WTC11 (cell line): Measurements from ENCODE around the gene FDXR. TPM values are rescaled to one million over a fixed set of nuclear protein-coding genes. Genes with fewer than 3 reads are reported as not detected.
A peak's percentile ranks its signal among the peaks of the same experiment; 100 is the strongest.
"Not testable (repeated sequence)": the region's sequence is repeated elsewhere in the genome, so short reads cannot be mapped to it uniquely, and the experiment has no call there.

Experiments used
- ATAC-seq: fragments of 200-7000 bp; cut with Tn5 transposase; 2 replicates; pipeline ENCODE4 v1.10.0; 2021; ENCODE audit warnings: mild to moderate bottlenecking, moderate library complexity
- CTCF ChIA-PET: fragments of 300-600 bp; sonication (Branson Sonifier 250); formaldehyde crosslinking; loops from one replicate; lab custom pipeline; 2021; ENCODE audit warnings: antibody characterized with exemption; lab: Charles Lee
- POLR2A ChIA-PET: fragments of 350-600 bp; sonication (Branson Sonifier 250); formaldehyde crosslinking; loops from one replicate; lab custom pipeline; 2021; ENCODE audit warnings: antibody characterized with exemption; lab: Charles Lee
- DNase-seq: peaks from one replicate; pipeline ENCODE4 v3.0.0; 2021; ENCODE audit warnings: low spot score
- H3K27ac Mint-ChIP-seq: 2 replicates; pipeline ENCODE4 v1.8.0; 2021; ENCODE audit warnings: mixed read lengths
- H3K27me3 Mint-ChIP-seq: 2 replicates; pipeline ENCODE4 v1.8.0; 2021; ENCODE audit warnings: low read depth, mild to moderate bottlenecking, moderate library complexity, mixed read lengths
- H3K36me3 Mint-ChIP-seq: 2 replicates; pipeline ENCODE4 v1.8.0; 2021; ENCODE audit warnings: mixed read lengths
- H3K4me1 Mint-ChIP-seq: 2 replicates; pipeline ENCODE4 v1.8.0; 2022; ENCODE audit warnings: mixed read lengths
- H3K4me3 Mint-ChIP-seq: 2 replicates; pipeline ENCODE4 v1.8.0; 2021; ENCODE audit warnings: mild to moderate bottlenecking, moderate library complexity, mixed read lengths
- H3K9me3 Mint-ChIP-seq: 2 replicates; pipeline ENCODE4 v1.8.0; 2021; ENCODE audit warnings: mixed read lengths
- ATF1 ChIP-seq: sonication (generic); formaldehyde crosslinking; IDR thresholded peaks from 2 replicates; pipeline ENCODE4 v1.8.1; 2023; ENCODE audit warnings: mild to moderate bottlenecking, moderate library complexity, missing genetic modification reagents
- ATF3 ChIP-seq: sonication (generic); formaldehyde crosslinking; conservative IDR thresholded peaks from 2 replicates; pipeline ENCODE4 v1.8.1; 2022; ENCODE audit warnings: mild to moderate bottlenecking, missing genetic modification reagents
- ESRRA ChIP-seq: sonication (generic); formaldehyde crosslinking; IDR thresholded peaks from 2 replicates; pipeline ENCODE4 v1.8.1; 2022; ENCODE audit warnings: mild to moderate bottlenecking, missing genetic modification reagents, borderline replicate concordance
- ETV6 ChIP-seq: sonication (generic); formaldehyde crosslinking; IDR thresholded peaks from 2 replicates; pipeline ENCODE4 v1.8.1; 2022; ENCODE audit warnings: mild to moderate bottlenecking, missing genetic modification reagents
- FOXP1 ChIP-seq: sonication (generic); formaldehyde crosslinking; IDR thresholded peaks from 2 replicates; pipeline ENCODE4 v1.8.0; 2022; ENCODE audit warnings: missing genetic modification reagents, mild to moderate bottlenecking, moderate library complexity, borderline replicate concordance
- GABPB1 ChIP-seq: sonication (generic); formaldehyde crosslinking; IDR thresholded peaks from 2 replicates; pipeline ENCODE4 v1.8.1; 2023; ENCODE audit warnings: mild to moderate bottlenecking, missing genetic modification reagents
- GRHL2 ChIP-seq: fragments of 250-450 bp; sonication (Bioruptor Pico); IDR thresholded peaks from 2 replicates; pipeline ENCODE4 v1.8.0; 2022; ENCODE audit warnings: mild to moderate bottlenecking, moderate library complexity; ENCODE audit not compliant: insufficient replicate concordance, severe bottlenecking
- KAT7 ChIP-seq: sonication (generic); formaldehyde crosslinking; IDR thresholded peaks from 2 replicates; pipeline ENCODE4 v1.8.1; 2023; ENCODE audit warnings: missing genetic modification reagents, mild to moderate bottlenecking, borderline replicate concordance
- MXD4 ChIP-seq: fragments of 250-450 bp; sonication (Bioruptor Pico); IDR thresholded peaks from 2 replicates; pipeline ENCODE4 v1.8.0; 2021; ENCODE audit warnings: mild to moderate bottlenecking, moderate library complexity, borderline replicate concordance
- NFYB ChIP-seq: sonication (generic); formaldehyde crosslinking; conservative IDR thresholded peaks from 2 replicates; pipeline ENCODE4 v1.8.0; 2022; ENCODE audit warnings: low read depth, missing genetic modification reagents
- PRRX2 ChIP-seq: fragments of 250-450 bp; sonication (Bioruptor Pico); IDR thresholded peaks from 2 replicates; pipeline ENCODE4 v1.8.0; 2021; ENCODE audit warnings: mild to moderate bottlenecking
- SOX15 ChIP-seq: fragments of 250-450 bp; sonication (Bioruptor Pico); IDR thresholded peaks from 2 replicates; pipeline ENCODE4 v1.9.0; 2021; ENCODE audit warnings: mild to moderate bottlenecking
- ZBTB21 ChIP-seq: sonication (generic); formaldehyde crosslinking; IDR thresholded peaks from 2 replicates; pipeline ENCODE4 v1.8.1; 2023; ENCODE audit warnings: mild to moderate bottlenecking, missing genetic modification reagents, borderline replicate concordance
- ZNF219 ChIP-seq: sonication (generic); formaldehyde crosslinking; IDR thresholded peaks from 2 replicates; pipeline ENCODE4 v1.8.0; 2023; ENCODE audit warnings: missing genetic modification reagents, mild to moderate bottlenecking, borderline replicate concordance
- ZNF396 ChIP-seq: fragments of 250-450 bp; sonication (Bioruptor Pico); IDR thresholded peaks from 2 replicates; pipeline ENCODE4 v1.8.0; 2021; ENCODE audit warnings: mild to moderate bottlenecking, moderate library complexity, borderline replicate concordance
- total RNA-seq: library from RNA; stranded (reverse); gene quantifications from 3 replicates; pipeline ENCODE4 v1.2.3, GENCODE V29; 2021
- TF ChIP-seq, protein P1 (sequence below): sonication (generic); formaldehyde crosslinking; IDR thresholded peaks from 2 replicates; pipeline ENCODE4 v1.8.1; 2022; ENCODE audit warnings: low read depth, mild to moderate bottlenecking, moderate library complexity, missing genetic modification reagents, borderline replicate concordance
- TF ChIP-seq, protein P2 (sequence below): fragments of 250-450 bp; sonication (Bioruptor Pico); IDR thresholded peaks from 2 replicates; pipeline ENCODE4 v1.9.0; 2021; ENCODE audit warnings: mild to moderate bottlenecking
- TF ChIP-seq, protein P3 (sequence below): sonication (generic); formaldehyde crosslinking; IDR thresholded peaks from 2 replicates; pipeline ENCODE4 v1.8.1; 2022; ENCODE audit warnings: missing genetic modification reagents, borderline replicate concordance

Gene FDXR
- total RNA-seq, 1 experiment from 2014 or later, result 52.8 TPM

DNA sequence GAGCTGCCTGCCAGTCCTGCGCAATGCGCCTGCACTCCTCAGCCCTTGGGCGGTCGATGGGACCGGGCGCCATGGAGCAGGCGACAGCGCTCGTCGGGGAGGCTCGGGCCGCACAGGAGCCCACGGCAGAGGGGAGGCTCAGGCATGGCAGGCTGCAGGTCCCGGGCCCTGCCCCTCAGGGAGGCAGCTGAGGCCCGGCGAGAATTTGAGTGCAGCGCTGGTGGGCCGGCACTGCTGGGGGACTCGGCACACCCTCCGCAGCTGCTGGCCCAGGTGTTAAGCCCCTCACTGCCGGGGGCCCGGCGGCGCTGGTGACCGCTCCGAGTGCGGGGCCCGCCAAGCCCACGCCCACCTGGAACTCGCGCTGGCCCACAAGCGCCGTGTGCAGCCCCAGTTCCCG lies 34.2 kb upstream of the FDXR start:
- ChIA-PET POLR2A (interaction anchor here (1.5 kb wide), 1 partner anchor 34 kb away, joined by 3 read pairs; the partner anchor contains the start of gene FDXR), CTCF (interaction anchor here (0.9 to 1.6 kb wide), 5 partner anchors 18 to 54 kb away, joined by 3 to 9 read pairs (median 4); partner anchors contain the start of gene FDXR)
- Mint-ChIP-seq H3K36me3 (0 out of 2 replicates have a peak, but pooled peaks cover 3% of the 10 kb centered on the region), H3K9me3 (peaks cover 5% of the 10 kb centered on the region), H3K4me1 (peaks cover 40% of the 10 kb centered on the region), H3K27ac (no peak overlapping the region), H3K27me3 (peaks cover 19% of the 10 kb centered on the region), H3K4me3 (no peak overlapping the region)
- ATAC-seq (no peak), DNase-seq (no peak)
- TF ChIP-seq, protein P1, sequence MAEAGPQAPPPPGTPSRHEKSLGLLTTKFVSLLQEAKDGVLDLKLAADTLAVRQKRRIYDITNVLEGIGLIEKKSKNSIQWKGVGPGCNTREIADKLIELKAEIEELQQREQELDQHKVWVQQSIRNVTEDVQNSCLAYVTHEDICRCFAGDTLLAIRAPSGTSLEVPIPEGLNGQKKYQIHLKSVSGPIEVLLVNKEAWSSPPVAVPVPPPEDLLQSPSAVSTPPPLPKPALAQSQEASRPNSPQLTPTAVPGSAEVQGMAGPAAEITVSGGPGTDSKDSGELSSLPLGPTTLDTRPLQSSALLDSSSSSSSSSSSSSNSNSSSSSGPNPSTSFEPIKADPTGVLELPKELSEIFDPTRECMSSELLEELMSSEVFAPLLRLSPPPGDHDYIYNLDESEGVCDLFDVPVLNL (CRISPR knock-in tag), result no peak
- TF ChIP-seq ATF3 (CRISPR knock-in tag) (no peak), FOXP1 (CRISPR knock-in tag) (no peak), ZNF219 (CRISPR knock-in tag) (no peak), ZBTB21 (CRISPR knock-in tag) (no peak), GABPB1 (no peak), ATF1 (no peak), KAT7 (no peak)
- TF ChIP-seq, protein P2, sequence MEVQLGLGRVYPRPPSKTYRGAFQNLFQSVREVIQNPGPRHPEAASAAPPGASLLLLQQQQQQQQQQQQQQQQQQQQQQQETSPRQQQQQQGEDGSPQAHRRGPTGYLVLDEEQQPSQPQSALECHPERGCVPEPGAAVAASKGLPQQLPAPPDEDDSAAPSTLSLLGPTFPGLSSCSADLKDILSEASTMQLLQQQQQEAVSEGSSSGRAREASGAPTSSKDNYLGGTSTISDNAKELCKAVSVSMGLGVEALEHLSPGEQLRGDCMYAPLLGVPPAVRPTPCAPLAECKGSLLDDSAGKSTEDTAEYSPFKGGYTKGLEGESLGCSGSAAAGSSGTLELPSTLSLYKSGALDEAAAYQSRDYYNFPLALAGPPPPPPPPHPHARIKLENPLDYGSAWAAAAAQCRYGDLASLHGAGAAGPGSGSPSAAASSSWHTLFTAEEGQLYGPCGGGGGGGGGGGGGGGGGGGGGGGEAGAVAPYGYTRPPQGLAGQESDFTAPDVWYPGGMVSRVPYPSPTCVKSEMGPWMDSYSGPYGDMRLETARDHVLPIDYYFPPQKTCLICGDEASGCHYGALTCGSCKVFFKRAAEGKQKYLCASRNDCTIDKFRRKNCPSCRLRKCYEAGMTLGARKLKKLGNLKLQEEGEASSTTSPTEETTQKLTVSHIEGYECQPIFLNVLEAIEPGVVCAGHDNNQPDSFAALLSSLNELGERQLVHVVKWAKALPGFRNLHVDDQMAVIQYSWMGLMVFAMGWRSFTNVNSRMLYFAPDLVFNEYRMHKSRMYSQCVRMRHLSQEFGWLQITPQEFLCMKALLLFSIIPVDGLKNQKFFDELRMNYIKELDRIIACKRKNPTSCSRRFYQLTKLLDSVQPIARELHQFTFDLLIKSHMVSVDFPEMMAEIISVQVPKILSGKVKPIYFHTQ (CRISPR knock-in tag), result no peak

DNA sequence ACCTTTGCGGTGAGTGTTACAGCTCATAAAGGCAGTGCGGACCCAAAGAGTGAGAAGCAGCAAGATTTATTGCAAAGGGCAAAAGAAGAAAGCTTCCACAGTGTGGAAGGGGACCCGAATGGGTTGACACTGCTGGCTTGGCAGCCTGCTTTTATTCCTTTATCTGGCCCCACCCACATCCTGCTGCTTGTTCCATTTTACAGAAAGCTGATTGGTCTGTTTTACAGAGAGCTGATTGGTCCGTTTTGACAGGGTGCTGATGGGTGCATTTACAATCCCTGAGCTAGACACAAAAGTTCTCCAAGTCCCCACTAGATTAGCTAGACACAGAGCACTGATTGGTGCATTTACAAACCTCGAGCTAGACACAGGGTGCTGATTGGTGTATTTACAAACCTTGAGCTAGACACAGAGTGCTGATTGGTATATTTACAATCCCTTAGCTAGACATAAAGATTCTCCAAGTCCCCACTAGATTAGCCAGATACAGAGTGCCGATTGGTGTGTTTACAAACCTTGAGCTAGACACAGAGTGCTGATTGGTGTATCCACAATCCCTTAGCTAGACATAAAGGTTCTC lies 33.5 kb upstream of the FDXR start:
- POLR2A ChIA-PET, result interaction anchor here (0.7 to 1.5 kb wide), 3 partner anchors 18 to 36 kb away, joined by 3 read pairs; partner anchors contain the start of gene FDXR
- not testable (repeated sequence) for ATAC-seq
- H3K4me1 Mint-ChIP-seq, result peaks cover 36% of the 10 kb centered on the region
- peak; percentile 70 for TF ChIP-seq NFYB
- TF ChIP-seq, all 79 proteins: peak for 1; not testable (repeated sequence) for 78
- H3K27ac Mint-ChIP-seq, H3K4me3 Mint-ChIP-seq, H3K9me3 Mint-ChIP-seq, H3K36me3 Mint-ChIP-seq, DNase-seq: not testable (repeated sequence)
- peaks cover 20% of the 10 kb centered on the region for H3K27me3 Mint-ChIP-seq
- CTCF ChIA-PET, result interaction anchor here (0.9 to 1.6 kb wide), 6 partner anchors 19 to 54 kb away, joined by 3 to 9 read pairs (median 4); partner anchors contain the start of gene FDXR

DNA sequence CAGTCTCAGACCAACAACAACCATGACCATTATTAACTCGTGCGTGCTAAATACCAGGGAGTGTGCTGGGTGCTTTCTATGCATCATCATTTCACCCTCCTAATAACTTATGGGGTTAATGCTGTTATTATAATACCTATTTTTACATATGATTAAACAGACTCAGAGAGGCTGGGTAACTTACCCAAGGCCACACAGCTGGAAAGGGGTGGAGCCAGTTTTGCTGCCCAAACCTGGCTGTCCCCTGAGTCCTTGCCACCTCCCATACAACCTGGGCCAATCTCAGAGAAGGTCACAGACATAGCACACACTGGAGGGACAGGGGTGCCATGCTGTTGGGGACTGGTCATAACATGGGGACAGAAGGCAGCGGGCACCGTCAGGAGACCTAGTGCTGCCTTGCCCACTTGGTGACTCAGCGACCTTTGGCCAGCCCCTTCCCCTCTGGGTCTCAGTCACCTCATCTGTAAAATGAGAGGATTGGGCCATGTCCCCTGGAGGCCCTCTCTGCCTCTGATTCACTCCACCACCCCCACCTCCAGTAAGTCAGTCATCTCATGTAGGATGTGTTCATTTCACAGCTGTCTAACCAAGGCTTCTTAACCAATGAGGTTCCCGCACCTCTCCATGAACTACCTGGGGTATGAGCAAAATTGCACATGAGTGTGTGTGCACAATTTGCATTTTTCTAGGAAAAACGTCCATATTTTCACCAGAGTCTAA lies 32.1 kb upstream of the FDXR start:
- TF ChIP-seq GABPB1 (no peak), SOX15 (CRISPR knock-in tag) (no peak), ETV6 (no peak), ESRRA (CRISPR knock-in tag) (no peak)
- TF ChIP-seq, all 79 proteins: peak for 0
- ChIA-PET CTCF (no interaction called here), POLR2A (interaction anchor here (0.7 kb wide), 1 partner anchor 18 kb away, joined by 5 read pairs; the partner anchor contains the start of gene USH1G)
- peaks cover 24% of the 10 kb centered on the region for H3K4me1 Mint-ChIP-seq
- peaks cover 5% of the 10 kb centered on the region for H3K9me3 Mint-ChIP-seq
- peaks cover 20% of the 10 kb centered on the region for H3K27me3 Mint-ChIP-seq
- DNase-seq (no peak), ATAC-seq (no peak)
- H3K4me3 Mint-ChIP-seq, result no peak overlapping the region
- 0 out of 2 replicates have a peak, but pooled peaks cover 3% of the 10 kb centered on the region for H3K36me3 Mint-ChIP-seq
- H3K27ac Mint-ChIP-seq, result no peak overlapping the region

GRCh38 chr17:74903671-74904070 lies 30.9 kb upstream of the FDXR start:
- Mint-ChIP-seq H3K4me1 (peaks cover 12% of the 10 kb centered on the region), H3K4me3 (no peak overlapping the region), H3K9me3 (peaks cover 5% of the 10 kb centered on the region), H3K36me3 (0 out of 2 replicates have a peak, but pooled peaks cover 3% of the 10 kb centered on the region), H3K27ac (no peak overlapping the region), H3K27me3 (peaks cover 16% of the 10 kb centered on the region)
- CTCF ChIA-PET, result no interaction called here
- no peak for DNase-seq
- ATAC-seq, result no peak
- POLR2A ChIA-PET, result no interaction called here
- TF ChIP-seq PRRX2 (no peak), GRHL2 (CRISPR knock-in tag) (no peak), MXD4 (no peak), ZNF396 (CRISPR knock-in tag) (no peak)
- TF ChIP-seq, protein P3, sequence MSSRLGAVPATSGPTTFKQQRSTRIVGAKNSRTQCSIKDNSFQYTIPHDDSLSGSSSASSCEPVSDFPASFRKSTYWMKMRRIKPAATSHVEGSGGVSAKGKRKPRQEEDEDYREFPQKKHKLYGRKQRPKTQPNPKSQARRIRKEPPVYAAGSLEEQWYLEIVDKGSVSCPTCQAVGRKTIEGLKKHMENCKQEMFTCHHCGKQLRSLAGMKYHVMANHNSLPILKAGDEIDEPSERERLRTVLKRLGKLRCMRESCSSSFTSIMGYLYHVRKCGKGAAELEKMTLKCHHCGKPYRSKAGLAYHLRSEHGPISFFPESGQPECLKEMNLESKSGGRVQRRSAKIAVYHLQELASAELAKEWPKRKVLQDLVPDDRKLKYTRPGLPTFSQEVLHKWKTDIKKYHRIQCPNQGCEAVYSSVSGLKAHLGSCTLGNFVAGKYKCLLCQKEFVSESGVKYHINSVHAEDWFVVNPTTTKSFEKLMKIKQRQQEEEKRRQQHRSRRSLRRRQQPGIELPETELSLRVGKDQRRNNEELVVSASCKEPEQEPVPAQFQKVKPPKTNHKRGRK (CRISPR knock-in tag), result no peak
- TF ChIP-seq, protein P2 (CRISPR knock-in tag), result no peak
